CD14-positive monocyte (primary cell): ENCODE data around the gene SPTLC1. TPM values are rescaled to one million over a fixed set of nuclear protein-coding genes. Genes with fewer than 3 reads are reported as not detected.

Experiments used
- DNase-seq, 3 donors: peaks; one replicate each; pipeline ENCODE4 v3.0.0-alpha.2; 2011 to 2022
- H2AFZ ChIP-seq: 2 replicates; pipeline ENCODE4 v1.6.0; 2012; ENCODE audit warnings: mild to moderate bottlenecking, low read depth, low read length, inconsistent platforms; ENCODE audit not compliant: insufficient read depth, poor library complexity, severe bottlenecking
- H3K27ac ChIP-seq, 2 donors: 1 replicate in 1 of 2; 2 replicates in 1 of 2; pipeline ENCODE4 v1.5.1; 2012 to 2013; ENCODE audit warnings: low read length in 2 of 2, control low read depth in 1 of 2, inconsistent platforms in 1 of 2, low read depth in 1 of 2, mild to moderate bottlenecking in 1 of 2
- H3K27me3 ChIP-seq, 2 donors: one replicate each; pipeline versions ENCODE4 v1.6.0 to v1.6.1; 2011 to 2013; ENCODE audit warnings: low read length in 2 of 2; ENCODE audit not compliant: control insufficient read depth in 2 of 2, insufficient read depth in 2 of 2
- H3K36me3 ChIP-seq, 2 donors: replicated peaks in 1 of 2; 1 replicate in 1 of 2; 2 replicates in 1 of 2; pipeline versions ENCODE4 v1.5.1 to v1.6.1; 2012 to 2013; ENCODE audit warnings: low read length in 2 of 2, control low read depth in 1 of 2, inconsistent platforms in 1 of 2, mild to moderate bottlenecking in 1 of 2; ENCODE audit not compliant: insufficient read depth in 2 of 2, control insufficient read depth in 1 of 2
- H3K4me1 ChIP-seq, 2 donors: 1 replicate in 1 of 2; 2 replicates in 1 of 2; pipeline versions ENCODE4 v1.5.1 to v1.6.1; 2012 to 2013; ENCODE audit warnings: low read length in 2 of 2, control low read depth in 1 of 2, inconsistent platforms in 1 of 2, mild to moderate bottlenecking in 1 of 2, moderate library complexity in 1 of 2; ENCODE audit not compliant: insufficient read depth in 2 of 2, control insufficient read depth in 1 of 2
- H3K4me2 ChIP-seq: replicated peaks from 2 replicates; pipeline ENCODE3; 2012; ENCODE audit warnings: low read length, moderate library complexity, mild to moderate bottlenecking; ENCODE audit not compliant: poor library complexity, severe bottlenecking; ENCODE audit errors: extremely low read depth
- H3K4me3 ChIP-seq, 3 experiments: fragments of 200-600 bp in 1 of 3; sonication (generic) in 1 of 3; replicated peaks in 1 of 3; 1 replicate in 2 of 3; 2 replicates in 1 of 3; pipeline ENCODE4 v1.5.1; 2011 to 2013; ENCODE audit warnings: low read length in 3 of 3, mild to moderate bottlenecking in 3 of 3, control low read depth in 2 of 3, low read depth in 2 of 3, inconsistent platforms in 1 of 3, moderate library complexity in 1 of 3
- H3K79me2 ChIP-seq: 2 replicates; pipeline ENCODE4 v1.6.0; 2012; ENCODE audit warnings: mild to moderate bottlenecking, control low read depth, inconsistent platforms, low read length, moderate library complexity; ENCODE audit not compliant: insufficient read depth
- H3K9ac ChIP-seq: 2 replicates; pipeline ENCODE4 v1.6.0; 2017; ENCODE audit warnings: low read length, mild to moderate bottlenecking; ENCODE audit not compliant: insufficient read depth, poor library complexity, severe bottlenecking
- H3K9me3 ChIP-seq, 2 donors: replicated peaks in 1 of 2; 1 replicate in 1 of 2; 2 replicates in 1 of 2; pipeline versions ENCODE4 v1.5.1 to v1.6.1; 2012 to 2013; ENCODE audit warnings: low read length in 2 of 2, control low read depth in 1 of 2; ENCODE audit not compliant: control insufficient read depth in 1 of 2, insufficient read depth in 1 of 2
- H4K20me1 ChIP-seq: 2 replicates; pipeline ENCODE4 v1.6.0; 2012; ENCODE audit warnings: mild to moderate bottlenecking, low read length, control low read depth, moderate library complexity; ENCODE audit not compliant: insufficient read depth
- H3K27ac Mint-ChIP-seq, 7 donors: one replicate each; pipeline ENCODE4 v1.8.0; 2020; ENCODE audit warnings: mild to moderate bottlenecking in 7 of 7, mixed read lengths in 7 of 7, moderate library complexity in 6 of 7, inconsistent platforms in 2 of 7
- H3K27me3 Mint-ChIP-seq, 3 donors: one replicate each; pipeline ENCODE4 v1.8.0; 2021 to 2022; ENCODE audit warnings: low read depth in 3 of 3, mild to moderate bottlenecking in 3 of 3, mixed read lengths in 3 of 3, moderate library complexity in 3 of 3, inconsistent platforms in 1 of 3
- H3K36me3 Mint-ChIP-seq, 2 donors: one replicate each; pipeline ENCODE4 v1.8.0; 2020; ENCODE audit warnings: mixed read lengths in 2 of 2, inconsistent platforms in 1 of 2, mild to moderate bottlenecking in 1 of 2
- H3K4me1 Mint-ChIP-seq: one replicate; pipeline ENCODE4 v1.8.0; 2020; ENCODE audit warnings: mild to moderate bottlenecking, mixed read lengths
- H3K4me3 Mint-ChIP-seq, 2 donors: one replicate each; pipeline ENCODE4 v1.8.0; 2020; ENCODE audit warnings: mild to moderate bottlenecking in 2 of 2, mixed read lengths in 2 of 2, moderate library complexity in 1 of 2
- H3K9me3 Mint-ChIP-seq, 7 donors: one replicate each; pipeline ENCODE4 v1.8.0; 2020 to 2022; ENCODE audit warnings: mixed read lengths in 7 of 7, mild to moderate bottlenecking in 6 of 7, moderate library complexity in 6 of 7, inconsistent platforms in 2 of 7
- WGBS: methylation state at CpG from one replicate; pipeline ENCODE4 v1.1.5; 2013; ENCODE audit warnings: missing lambda C conversion rate; ENCODE audit not compliant: insufficient coverage; 5-methylcytosine and 5-hydroxymethylcytosine counted together
- intact Hi-C, 2 donors: fragments of 100-400 bp; cut with micrococcal nuclease; formaldehyde crosslinking; loops; one replicate each; pipeline versions ENCODE4 v1.15.0 to v1.15.1; 2023
- polyA plus RNA-seq, 3 donors: library from polyadenylated mRNA; depleted of rRNA in 1 of 3; unstranded in 2 of 3; stranded (reverse) in 1 of 3; fragments of 300-500 nt in 2 of 3; fragments of >200 nt in 1 of 3; fragmentation: Illumina TruSeq in 2 of 3; gene quantifications; 1 replicate in 2 of 3; 2 replicates in 1 of 3; pipeline ENCODE4 v1.2.3, GENCODE V29; 2012 to 2021
- TF ChIP-seq, protein P1 (sequence below): fragments of 200-600 bp; IDR thresholded peaks from one replicate; pipeline ENCODE4 v1.8.0; 2022; ENCODE audit warnings: antibody characterized with exemption, mild to moderate bottlenecking

SPTLC1 gene
- polyA plus RNA-seq, 3 donors, result 37.4 to 92.4 (median 80.0) TPM

- H3K27ac Mint-ChIP-seq, result no peak overlapping the region
- H2AFZ ChIP-seq, result no peak overlapping the region
- no peak overlapping the region for H3K4me3 ChIP-seq
- H3K27ac ChIP-seq, result no peak overlapping the region
- peaks cover 5% of the 10 kb centered on the region for H4K20me1 ChIP-seq
- H3K4me2 ChIP-seq, result no peak overlapping the region
- no peaks in the 10 kb centered on the region for H3K27me3 Mint-ChIP-seq
- no peak for DNase-seq
- no peak overlapping the region for H3K4me3 Mint-ChIP-seq
- peaks cover 80 to 92% of the 10 kb centered on the region in 2 donors for H3K36me3 Mint-ChIP-seq
- peaks cover 9 to 24% (median 19%) of the 10 kb centered on the region in 7 donors for H3K9me3 Mint-ChIP-seq
- intact Hi-C loops, result no loop called here
- no peaks in the 10 kb centered on the region for H3K4me1 Mint-ChIP-seq
- H3K4me1 ChIP-seq, result no peaks in the 10 kb centered on the region
- peaks cover 0 to 21% of the 10 kb centered on the region in 2 donors for H3K9me3 ChIP-seq
- no peaks in the 10 kb centered on the region for H3K27me3 ChIP-seq
- H3K9ac ChIP-seq, result no peak overlapping the region
- TF ChIP-seq, protein P1, sequence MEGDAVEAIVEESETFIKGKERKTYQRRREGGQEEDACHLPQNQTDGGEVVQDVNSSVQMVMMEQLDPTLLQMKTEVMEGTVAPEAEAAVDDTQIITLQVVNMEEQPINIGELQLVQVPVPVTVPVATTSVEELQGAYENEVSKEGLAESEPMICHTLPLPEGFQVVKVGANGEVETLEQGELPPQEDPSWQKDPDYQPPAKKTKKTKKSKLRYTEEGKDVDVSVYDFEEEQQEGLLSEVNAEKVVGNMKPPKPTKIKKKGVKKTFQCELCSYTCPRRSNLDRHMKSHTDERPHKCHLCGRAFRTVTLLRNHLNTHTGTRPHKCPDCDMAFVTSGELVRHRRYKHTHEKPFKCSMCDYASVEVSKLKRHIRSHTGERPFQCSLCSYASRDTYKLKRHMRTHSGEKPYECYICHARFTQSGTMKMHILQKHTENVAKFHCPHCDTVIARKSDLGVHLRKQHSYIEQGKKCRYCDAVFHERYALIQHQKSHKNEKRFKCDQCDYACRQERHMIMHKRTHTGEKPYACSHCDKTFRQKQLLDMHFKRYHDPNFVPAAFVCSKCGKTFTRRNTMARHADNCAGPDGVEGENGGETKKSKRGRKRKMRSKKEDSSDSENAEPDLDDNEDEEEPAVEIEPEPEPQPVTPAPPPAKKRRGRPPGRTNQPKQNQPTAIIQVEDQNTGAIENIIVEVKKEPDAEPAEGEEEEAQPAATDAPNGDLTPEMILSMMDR, result no peak
- H3K79me2 ChIP-seq, result no peaks in the 10 kb centered on the region
- H3K36me3 ChIP-seq, result peaks cover 80 to 100% of the 10 kb centered on the region in 2 donors
These were observed 57.2 kb downstream of the SPTLC1 start for GRCh38 chr9:92058026-92058425.

GRCh38 chr9:92057226-92057625 is 58.0 kb downstream of the SPTLC1 start:
- no peak for DNase-seq
- Mint-ChIP-seq H3K27ac (no peak overlapping the region), H3K4me1 (no peaks in the 10 kb centered on the region), H3K36me3 (peaks cover 78 to 92% of the 10 kb centered on the region in 2 donors), H3K27me3 (no peaks in the 10 kb centered on the region), H3K9me3 (peaks cover 2 to 18% (median 12%) of the 10 kb centered on the region in 7 donors), H3K4me3 (no peak overlapping the region)
- H3K9me3 ChIP-seq, result peaks cover 0 to 13% of the 10 kb centered on the region in 2 donors
- H3K27ac ChIP-seq, result no peak overlapping the region
- no peak overlapping the region for H2AFZ ChIP-seq
- no peak overlapping the region for H3K9ac ChIP-seq
- no peaks in the 10 kb centered on the region for H3K79me2 ChIP-seq
- no peak overlapping the region for H3K4me2 ChIP-seq
- WGBS, result no CpG with 5 or more reads among the region's 1 CpG
- peaks cover 75 to 96% of the 10 kb centered on the region in 2 donors for H3K36me3 ChIP-seq
- peaks cover 5% of the 10 kb centered on the region for H4K20me1 ChIP-seq
- intact Hi-C loops, result no loop called here
- TF ChIP-seq, protein P1, result no peak
- H3K4me3 ChIP-seq, result no peak overlapping the region
- no peaks in the 10 kb centered on the region for H3K4me1 ChIP-seq
- H3K27me3 ChIP-seq, result no peaks in the 10 kb centered on the region
